Pancreas (tissue), 10 donors: Measurements from ENCODE around the gene SIGLEC15. TPM values are rescaled to one million over a fixed set of nuclear protein-coding genes. Genes with fewer than 3 reads are reported as not detected.

Source experiments
- ATAC-seq, 4 donors: fragments of 200-7000 bp; cut with Tn5 transposase; one replicate each; pipeline versions ENCODE4 v1.8.0 to v1.9.1; 2020; ENCODE audit warnings: mild to moderate bottlenecking in 4 of 4, moderate library complexity in 4 of 4
- DNase-seq, 6 donors: peaks; one replicate each; pipeline ENCODE4 v3.0.0-alpha.2; 2020
- FAIRE-seq: peaks from 2 replicates; lab custom pipeline; 2012; peaks lifted over from hg19 to GRCh38; lab: Jason Lieb, UNC
- H3K27ac ChIP-seq, 4 donors: fragments of 200-600 bp; sonication (generic); 1 replicate in 3 of 4; 2 replicates in 1 of 4; pipeline versions ENCODE4 v1.5.0 to v1.8.0; 2020
- H3K27me3 ChIP-seq, 4 donors: fragments of 200-600 bp; one replicate each; pipeline ENCODE4 v1.8.0; 2021
- H3K36me3 ChIP-seq, 3 donors: fragments of 200-600 bp; sonication (generic) in 1 of 3; one replicate each; pipeline versions ENCODE4 v1.5.0 to v1.8.0; 2020 to 2021
- H3K4me1 ChIP-seq, 3 donors: fragments of 200-600 bp; one replicate each; pipeline ENCODE4 v1.8.0; 2021
- H3K4me3 ChIP-seq, 4 donors: fragments of 200-600 bp; sonication (generic) in 2 of 4; one replicate each; pipeline versions ENCODE4 v1.5.0 to v1.8.0; 2020 to 2021
- H3K9me3 ChIP-seq, 4 donors: fragments of 200-600 bp; one replicate each; pipeline ENCODE4 v1.8.0; 2021
- CTCF ChIP-seq, 4 donors: fragments of 200-600 bp; sonication (generic) in 3 of 4; IDR thresholded peaks; one replicate each; pipeline versions ENCODE4 v1.5.0 to v1.8.0; 2021; ENCODE audit warnings: antibody characterized with exemption in 4 of 4
- WGBS, 2 donors: extraction: QIAGEN DNeasy Blood & Tissue Kit; methylation state at CpG; one replicate each; pipeline ENCODE4 v1.1.7; 2013; 5-methylcytosine and 5-hydroxymethylcytosine counted together
- intact Hi-C, 3 donors: fragments of 100-400 bp; cut with DNase I; formaldehyde crosslinking; loops; one replicate each; pipeline versions ENCODE4 v1.11.1 to v1.14.2; 2022
- polyA plus RNA-seq, 2 donors: library from polyadenylated mRNA; stranded (reverse); fragments of 200-250 nt; gene quantifications; one replicate each; pipeline ENCODE4 v1.2.3, GENCODE V29; 2013
- total RNA-seq, 6 donors: library from RNA; stranded (reverse); fragmentation: NEBNext Ultra II Directional in 4 of 6; extraction: Animal tissue kit (Norgen Biotek cat#: 25700) in 4 of 6; gene quantifications; one replicate each; pipeline versions ENCODE4 v1.2.1 to v1.2.4, GENCODE V29; 2021 to 2023
- donor health status: healthy with polysubstance abuse.
- donor health status: DM: no; HTN: no; CAD: no; lungs with moderate emphysema.
- donor health status: DM: no; HTN: no; CAD: no.
- donor health status: control.
- donor health status: control.
- donor health status: Bipolar disorder and iron deficiency.
- donor health status: DM: yes; HTN: yes; CAD: no.
- donor health status: DM: no; HTN: no; CAD: no.
- donor health status: DM: no; HTN: no; CAD: no.
- donor health status: DM: yes; HTN: yes; CAD: no.

Gene SIGLEC15
- total RNA-seq (under 1 TPM; 0.09 to 0.52 (median 0.17) TPM), polyA plus RNA-seq (under 1 TPM; 0.34 to 0.73 TPM)

- H3K4me1 ChIP-seq: no peaks in the 10 kb centered on the region
- TF ChIP-seq CTCF (IDR thresholded peaks at IDR 0.05): no peak
- 75 to 80% methylated on average over 11 to 12 of the region's 12 CpGs for WGBS, 2 donors
- no peaks in the 10 kb centered on the region for H3K9me3 ChIP-seq
- H3K27me3 ChIP-seq: no peaks in the 10 kb centered on the region
- H3K27ac ChIP-seq: no peak within 1 kb of the TSS
- no peak within 1 kb of the TSS for H3K4me3 ChIP-seq
- FAIRE-seq: no peak
- no peak for DNase-seq
- no peak for ATAC-seq
- H3K36me3 ChIP-seq: no peaks in the 10 kb centered on the region
- intact Hi-C loops: no loop called here
Measured at GRCh38 chr18:45825258-45826044, at the start of gene SIGLEC15. Gene SIGLEC15 (plus strand): TSS chr18:45825675. CDS start chr18:45825729, 54 bp downstream.

- TF ChIP-seq CTCF (IDR thresholded peaks at IDR 0.05): no peak
- no peaks in the 10 kb centered on the region for H3K27me3 ChIP-seq
- peak in 3 of 4 donors; percentile 14 to 32 (median 20) for ATAC-seq
- peak overlapping the region; percentile 32 to 59 (median 45) for H3K4me3 ChIP-seq
- no peaks in the 10 kb centered on the region for H3K4me1 ChIP-seq
- no peaks in the 10 kb centered on the region for H3K9me3 ChIP-seq
- intact Hi-C loops: no loop called here
- DNase-seq: no peak
- 57 to 61% methylated on average over 8 of the region's 8 CpGs for WGBS, 2 donors
- no peaks in the 10 kb centered on the region for H3K36me3 ChIP-seq
- no peak overlapping the region for H3K27ac ChIP-seq
- no peak for FAIRE-seq
Measured at GRCh38 chr18:45775743-45776142, 49.7 kb upstream of the SIGLEC15 start.

- Histone ChIP-seq H3K36me3 (no peaks in the 10 kb centered on the region), H3K4me1 (no peaks in the 10 kb centered on the region), H3K4me3 (no peak overlapping the region), H3K27me3 (no peaks in the 10 kb centered on the region), H3K27ac (no peak overlapping the region), H3K9me3 (no peaks in the 10 kb centered on the region)
- WGBS, 2 donors: 55 to 84% methylated on average over 1 of the region's 1 CpG
- FAIRE-seq: no peak
- TF ChIP-seq CTCF (IDR thresholded peaks at IDR 0.05): no peak
- intact Hi-C loops: no loop called here
- no peak for ATAC-seq
- no peak for DNase-seq
Measured at GRCh38 chr18:45777393-45777792, 48.1 kb upstream of the SIGLEC15 start.

GRCh38 chr18:45780568-45780967, 44.9 kb upstream of the SIGLEC15 start:
- TF ChIP-seq CTCF (IDR thresholded peaks at IDR 0.05): no peak
- Histone ChIP-seq H3K27me3 (no peaks in the 10 kb centered on the region), H3K27ac (no peak overlapping the region), H3K9me3 (no peaks in the 10 kb centered on the region), H3K4me1 (no peaks in the 10 kb centered on the region), H3K36me3 (no peaks in the 10 kb centered on the region), H3K4me3 (no peak overlapping the region)
- ATAC-seq (no peak), FAIRE-seq (no peak), DNase-seq (no peak)
- intact Hi-C loops: no loop called here
- WGBS, 2 donors: 32 to 33% methylated on average over 2 of the region's 2 CpGs

GRCh38 chr18:45782662-45783061, 42.8 kb upstream of the SIGLEC15 start:
- no peaks in the 10 kb centered on the region for H3K4me1 ChIP-seq
- ATAC-seq: no peak

More at GRCh38 chr18:45782662-45783061, 42.8 kb upstream of the SIGLEC15 start:
- TF ChIP-seq CTCF (IDR thresholded peaks at IDR 0.05): no peak
- Histone ChIP-seq H3K36me3 (no peaks in the 10 kb centered on the region), H3K27me3 (no peaks in the 10 kb centered on the region), H3K27ac (no peak overlapping the region), H3K4me3 (no peak overlapping the region), H3K9me3 (no peaks in the 10 kb centered on the region)
- WGBS, 2 donors: 45 to 50% methylated on average over 1 of the region's 1 CpG
- intact Hi-C loops: no loop called here
- FAIRE-seq: no peak
- no peak for DNase-seq
